Peyer's patch (tissue), 4 donors: ENCODE results near the gene GSTO2. TPM values are rescaled to one million over a fixed set of nuclear protein-coding genes. Genes with fewer than 3 reads are reported as not detected.
A peak's percentile ranks its signal among the peaks of the same experiment; 100 is the strongest.

Source experiments
- DNase-seq, 3 donors: peaks; one replicate each; pipeline ENCODE4 v3.0.0-alpha.2; 2017 to 2019
- H3K27ac ChIP-seq, 4 donors: fragments of 200-600 bp; sonication (generic); one replicate each; pipeline ENCODE4 v1.5.1; 2016 to 2019
- H3K27me3 ChIP-seq, 2 donors: fragments of 200-600 bp; sonication (generic); one replicate each; pipeline ENCODE4 v1.5.1; 2019
- H3K36me3 ChIP-seq, 3 donors: fragments of 200-600 bp; sonication (generic); one replicate each; pipeline ENCODE4 v1.5.1; 2016 to 2019
- H3K4me1 ChIP-seq, 4 donors: fragments of 200-600 bp; sonication (generic); one replicate each; pipeline ENCODE4 v1.5.1; 2016 to 2019
- H3K4me3 ChIP-seq, 4 donors: fragments of 200-600 bp; sonication (generic); 1 replicate in 3 of 4; 2 replicates in 1 of 4; pipeline ENCODE4 v1.5.1; 2016 to 2019; ENCODE audit warnings: mild to moderate bottlenecking in 1 of 4
- H3K9me3 ChIP-seq, 4 donors: fragments of 200-600 bp; sonication (generic); one replicate each; pipeline ENCODE4 v1.5.1; 2016 to 2019; ENCODE audit warnings: mild to moderate bottlenecking in 1 of 4
- CTCF ChIP-seq, 6 experiments: fragments of 450-650 bp in 4 of 6; fragments of 200-600 bp in 2 of 6; sonication (generic) in 1 of 6; IDR thresholded peaks; one replicate each; pipeline ENCODE4 v1.5.1; 2017 to 2019; ENCODE audit warnings: antibody characterized with exemption in 6 of 6, mild to moderate bottlenecking in 3 of 6, moderate library complexity in 1 of 6
- POLR2A ChIP-seq, 2 donors: fragments of 450-650 bp; IDR thresholded peaks; one replicate each; pipeline ENCODE4 v1.5.1; 2017; ENCODE audit warnings: antibody characterized with exemption in 2 of 2, mild to moderate bottlenecking in 2 of 2, moderate library complexity in 2 of 2
- total RNA-seq, 4 donors: library from RNA; depleted of rRNA; stranded (reverse); fragments of >200 nt; gene quantifications; one replicate each; pipeline ENCODE4 v1.1.0, GENCODE V29; 2016

GSTO2 gene
- total RNA-seq, result 10 to 100 TPM in 3 of 4 donors, 1 to 10 TPM in 1; 9.1 to 15.5 (median 13.7) TPM

- DNase-seq, result peak; percentile 99 to 100 (median 99)
- peak in 1 of 2 donors; percentile 62 for TF ChIP-seq POLR2A (IDR thresholded peaks at IDR 0.05)
- peak in 1 of 6 experiments; percentile 21 for TF ChIP-seq CTCF (IDR thresholded peaks at IDR 0.05)
- Histone ChIP-seq H3K27me3 (no peaks in the 10 kb centered on the region), H3K4me3 (peak within 1 kb of the TSS; percentile 63 to 90 (median 77)), H3K9me3 (no peaks in the 10 kb centered on the region), H3K27ac (peak within 1 kb of the TSS; percentile 87 to 95 (median 90)), H3K4me1 (peaks cover 0 to 13% (median 0%) of the 10 kb centered on the region in 4 donors), H3K36me3 (peaks cover 0 to 34% (median 0%) of the 10 kb centered on the region in 3 donors)
These were observed at the start of gene GSTO2 for GRCh38 chr10:104268713-104269645. TSS of gene GSTO2 (plus strand) at chr10:104269184. CDS start at chr10:104274916, 5,732 bp downstream.

- TF ChIP-seq CTCF (IDR thresholded peaks at IDR 0.05) (no peak), POLR2A (IDR thresholded peaks at IDR 0.05) (no peak)
- Histone ChIP-seq H3K4me3 (no peak overlapping the region), H3K27me3 (no peaks in the 10 kb centered on the region), H3K4me1 (peaks cover 0 to 5% (median 0%) of the 10 kb centered on the region in 4 donors), H3K27ac (peak overlapping the region in 2 of 4 donors; percentile 12 to 31), H3K36me3 (no peaks in the 10 kb centered on the region), H3K9me3 (no peaks in the 10 kb centered on the region)
- DNase-seq, result no peak
These were observed 48.5 kb upstream of the GSTO2 start for GRCh38 chr10:104220522-104220921.

GRCh38 chr10:104223304-104223703, 45.7 kb upstream of the GSTO2 start:
- H3K27me3 ChIP-seq, result no peaks in the 10 kb centered on the region
- H3K4me1 ChIP-seq, result peaks cover 0 to 5% (median 0%) of the 10 kb centered on the region in 4 donors

GRCh38 chr10:104230490-104230889, 38.5 kb upstream of the GSTO2 start:
- Histone ChIP-seq H3K4me1 (peaks cover 0 to 4% (median 0%) of the 10 kb centered on the region in 4 donors), H3K27ac (no peak overlapping the region), H3K4me3 (no peak overlapping the region), H3K27me3 (no peaks in the 10 kb centered on the region), H3K9me3 (no peaks in the 10 kb centered on the region), H3K36me3 (no peaks in the 10 kb centered on the region)
- no peak for DNase-seq
- TF ChIP-seq POLR2A (IDR thresholded peaks at IDR 0.05) (no peak), CTCF (IDR thresholded peaks at IDR 0.05) (no peak)

More at GRCh38 chr10:104223304-104223703, 45.7 kb upstream of the GSTO2 start:
- no peaks in the 10 kb centered on the region for H3K9me3 ChIP-seq
- TF ChIP-seq POLR2A (IDR thresholded peaks at IDR 0.05), result no peak
- TF ChIP-seq CTCF (IDR thresholded peaks at IDR 0.05), result no peak
- DNase-seq, result no peak
- no peak overlapping the region for H3K27ac ChIP-seq
- H3K36me3 ChIP-seq, result no peaks in the 10 kb centered on the region
- no peak overlapping the region for H3K4me3 ChIP-seq

- Histone ChIP-seq H3K27ac (peak within 1 kb of the TSS in 1 of 4 donors; percentile 50), H3K4me3 (peak within 1 kb of the TSS; percentile 54 to 92 (median 72)), H3K4me1 (peaks cover 0 to 4% (median 0%) of the 10 kb centered on the region in 4 donors), H3K9me3 (no peaks in the 10 kb centered on the region), H3K36me3 (no peaks in the 10 kb centered on the region), H3K27me3 (no peaks in the 10 kb centered on the region)
- DNase-seq, result peak; percentile 97 to 100 (median 100)
- TF ChIP-seq CTCF (IDR thresholded peaks at IDR 0.05), result peak in 2 of 6 experiments; percentile 21 to 26
- TF ChIP-seq POLR2A (IDR thresholded peaks at IDR 0.05), result no peak
These were observed 37.0 kb upstream of the GSTO2 start, which contains the start of gene CFAP43 for GRCh38 chr10:104231784-104232612. TSS of gene CFAP43 (minus strand) at chr10:104232364. CDS start at chr10:104232246, 118 bp downstream.
